ENCODE data around the gene DEAF1.
A peak's percentile ranks its signal among the peaks of the same experiment; 100 is the strongest.

Gene DEAF1

DNA sequence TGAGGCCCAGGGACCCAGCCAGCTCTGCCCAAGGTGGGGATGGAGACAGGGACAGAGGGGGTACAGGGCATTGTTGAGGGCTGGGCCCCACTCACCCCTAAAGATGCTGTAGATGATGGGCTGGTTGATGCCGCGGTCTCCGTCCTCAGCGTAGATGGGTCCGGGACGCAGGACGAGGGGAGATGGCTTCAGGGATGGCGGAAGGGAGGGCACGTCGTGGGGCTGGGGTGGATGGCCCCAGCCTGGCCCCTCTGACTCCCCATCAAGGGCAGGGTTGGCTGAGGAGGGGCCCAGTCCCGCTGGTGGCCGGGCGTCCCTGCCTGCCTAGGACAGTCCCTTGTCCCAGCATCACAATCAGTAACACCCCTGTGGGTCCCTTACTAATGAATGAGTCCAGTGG, 74.8 kb downstream of the DEAF1 start:
- DNase-seq (ENCODE audit: low read depth), result no peak
- H3K4me3 ChIP-seq (ENCODE audit: low read depth, low read length), result no peak overlapping the region
- no peak for TF ChIP-seq CTCF (IDR thresholded peaks at IDR 0.05; ENCODE audit: control insufficient read depth, extremely low read depth, insufficient read depth)

DNA sequence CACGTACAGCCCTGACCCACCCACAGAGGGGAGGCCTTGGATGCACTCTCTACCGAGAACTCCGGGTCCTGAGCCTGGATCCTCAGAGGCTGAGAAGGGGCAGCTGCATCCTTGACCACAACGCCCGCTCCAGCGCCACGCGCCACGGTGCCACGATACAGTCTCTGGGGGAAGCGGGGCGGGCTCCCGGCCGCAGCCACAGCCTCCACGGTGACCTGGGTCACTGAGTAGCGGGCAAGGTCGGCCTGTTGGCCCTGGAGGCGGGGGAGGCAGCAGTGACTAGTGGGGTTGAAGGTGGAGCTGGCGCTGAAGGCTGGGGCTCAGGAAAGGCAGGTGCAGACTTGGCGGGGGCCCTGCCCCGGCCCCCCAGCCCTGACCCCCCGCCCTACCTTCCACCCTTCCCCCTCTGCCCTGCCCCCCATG, 75.4 kb downstream of the DEAF1 start:
- no peak for TF ChIP-seq CTCF (IDR thresholded peaks at IDR 0.05; ENCODE audit: control insufficient read depth, extremely low read depth, insufficient read depth)
- H3K4me3 ChIP-seq (ENCODE audit: low read depth, low read length), result no peak overlapping the region
- no peak for DNase-seq (ENCODE audit: low read depth)

- TF ChIP-seq CTCF (IDR thresholded peaks at IDR 0.05; ENCODE audit: control insufficient read depth, extremely low read depth, insufficient read depth), result no peak
- no peak overlapping the region for H3K4me3 ChIP-seq (ENCODE audit: low read depth, low read length)
- no peak for DNase-seq (ENCODE audit: low read depth)
These were observed 76.0 kb downstream of the DEAF1 start for GRCh38 chr11:618856-619627.

GRCh38 chr11:617912-618682, 76.9 kb downstream of the DEAF1 start:
- no peak for TF ChIP-seq CTCF (IDR thresholded peaks at IDR 0.05; ENCODE audit: control insufficient read depth, extremely low read depth, insufficient read depth)

DNA sequence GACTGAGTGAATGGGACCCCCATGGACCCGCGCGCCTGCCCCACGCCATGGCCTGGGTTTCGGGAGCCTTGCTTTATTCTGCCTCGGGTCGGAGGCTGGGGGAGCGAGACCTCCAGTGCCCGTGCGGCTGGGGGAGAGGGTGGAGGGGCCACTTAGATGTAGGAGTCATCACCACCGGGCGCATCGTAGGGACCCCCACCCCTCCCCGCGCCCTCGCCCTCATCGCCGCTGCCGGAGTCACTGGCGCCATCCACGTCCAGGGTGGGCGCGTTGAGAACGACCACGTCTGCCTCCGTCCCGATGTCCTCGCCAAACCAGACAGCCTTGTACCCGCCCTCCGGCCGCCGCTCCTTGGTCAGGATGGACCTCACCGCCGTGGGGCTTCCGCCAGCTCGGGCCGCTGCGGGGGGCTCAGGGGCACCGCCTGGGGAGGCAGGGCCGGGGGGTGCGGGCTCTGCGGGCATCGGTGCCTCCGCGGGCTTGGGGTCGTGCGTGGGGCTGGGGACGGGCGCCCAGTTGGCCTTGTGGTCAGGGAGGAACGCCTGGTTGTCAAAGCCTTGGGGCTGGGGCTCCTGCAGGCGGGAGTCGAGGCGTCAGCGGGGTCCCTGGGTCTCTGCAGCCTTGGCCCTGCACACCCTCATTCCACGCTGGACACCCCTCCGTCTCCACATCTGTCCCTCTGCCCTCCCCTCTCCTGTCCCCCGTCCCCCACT, 77.7 kb downstream of the DEAF1 start:
- H3K4me3 ChIP-seq (ENCODE audit: low read depth, low read length), result no peak overlapping the region
- no peak for TF ChIP-seq CTCF (IDR thresholded peaks at IDR 0.05; ENCODE audit: control insufficient read depth, extremely low read depth, insufficient read depth)
- DNase-seq (ENCODE audit: low read depth), result no peak

More at GRCh38 chr11:617912-618682, 76.9 kb downstream of the DEAF1 start:
- DNase-seq (ENCODE audit: low read depth), result no peak
- H3K4me3 ChIP-seq (ENCODE audit: low read depth, low read length), result no peak overlapping the region

GRCh38 chr11:616320-617198, 78.5 kb downstream of the DEAF1 start:
- DNase-seq (ENCODE audit: low read depth), result no peak
- H3K4me3 ChIP-seq (ENCODE audit: low read depth, low read length), result peak overlapping the region; percentile 59
- TF ChIP-seq CTCF (IDR thresholded peaks at IDR 0.05; ENCODE audit: control insufficient read depth, extremely low read depth, insufficient read depth), result no peak
